HG02642 (cell line): ENCODE measurements around the gene GADD45B.
"Not testable (repeated sequence)": the region's sequence is repeated elsewhere in the genome, so short reads cannot be mapped to it uniquely, and the experiment has no call there.

Experiments used
- ATAC-seq: cut with Tn5 transposase; IDR thresholded peaks from one replicate; pipeline ENCODE4 v1.9.1; 2021; ENCODE audit warnings: mild to moderate bottlenecking; ENCODE audit not compliant: unreplicated experiment, poor library complexity

Gene GADD45B

DNA sequence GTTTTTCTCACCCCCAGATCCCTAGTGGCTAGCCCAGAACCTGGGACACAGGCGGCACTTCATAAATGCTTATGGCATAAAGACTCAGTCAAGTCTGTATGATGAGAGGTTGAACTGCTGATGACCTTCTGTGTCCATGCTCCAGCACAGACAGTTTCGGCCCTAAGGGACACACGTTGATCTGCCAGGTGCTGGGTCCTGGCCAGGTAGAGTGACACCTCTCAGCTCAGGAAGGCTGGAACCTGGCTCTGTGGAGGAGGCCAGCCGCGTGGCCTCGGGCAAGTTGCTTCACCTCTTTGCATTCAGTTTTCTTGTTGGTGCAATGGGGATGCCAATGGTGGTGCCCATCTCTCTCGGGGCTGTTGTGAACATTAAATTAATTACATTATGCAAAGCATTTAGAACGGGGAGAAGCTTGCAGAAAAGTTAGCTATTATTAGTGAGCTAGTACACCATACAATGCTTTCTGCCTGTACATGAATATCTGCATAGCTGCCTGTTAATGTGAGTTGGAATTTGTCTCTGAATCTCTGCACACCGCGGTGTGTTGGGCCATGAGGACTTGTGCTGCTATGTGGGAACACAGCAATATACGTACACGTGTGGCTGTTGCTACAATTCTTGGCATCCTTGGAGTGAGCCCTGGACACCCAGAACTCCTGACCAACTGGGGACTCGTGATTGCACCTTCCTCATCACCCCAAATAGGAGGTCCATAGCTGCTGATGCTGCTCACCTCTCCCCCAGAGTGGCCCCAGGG is 8.4 kb downstream of the GADD45B start:
- ATAC-seq: no peak

DNA sequence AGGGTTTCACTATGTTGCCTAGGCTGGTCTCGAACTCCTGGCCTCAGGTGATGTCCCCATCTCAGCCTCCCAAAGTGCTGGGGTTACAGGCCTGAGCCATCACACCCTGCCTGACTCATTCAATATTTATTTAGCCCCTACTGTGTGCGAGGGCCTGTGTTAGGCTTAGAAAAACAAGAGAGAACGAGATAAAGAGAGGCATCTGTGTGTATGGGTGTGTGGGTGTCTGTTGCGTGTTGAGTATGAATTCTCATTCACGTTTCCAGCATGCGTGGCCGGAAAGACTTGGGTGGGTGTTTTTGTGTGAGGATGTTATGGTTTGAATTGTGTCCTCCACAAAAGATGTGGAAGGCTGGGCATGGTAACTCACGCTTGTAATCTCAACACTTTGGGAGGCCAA is 9.5 kb downstream of the GADD45B start:
- no peak for ATAC-seq

- no peak for ATAC-seq
Observed at GRCh38 chr19:2487090-2487489, 11.2 kb downstream of the GADD45B start.

- no peak for ATAC-seq
Observed at GRCh38 chr19:2487842-2488241, 11.9 kb downstream of the GADD45B start.

- ATAC-seq: no peak
Observed at GRCh38 chr19:2488405-2488941, 12.5 kb downstream of the GADD45B start.

DNA sequence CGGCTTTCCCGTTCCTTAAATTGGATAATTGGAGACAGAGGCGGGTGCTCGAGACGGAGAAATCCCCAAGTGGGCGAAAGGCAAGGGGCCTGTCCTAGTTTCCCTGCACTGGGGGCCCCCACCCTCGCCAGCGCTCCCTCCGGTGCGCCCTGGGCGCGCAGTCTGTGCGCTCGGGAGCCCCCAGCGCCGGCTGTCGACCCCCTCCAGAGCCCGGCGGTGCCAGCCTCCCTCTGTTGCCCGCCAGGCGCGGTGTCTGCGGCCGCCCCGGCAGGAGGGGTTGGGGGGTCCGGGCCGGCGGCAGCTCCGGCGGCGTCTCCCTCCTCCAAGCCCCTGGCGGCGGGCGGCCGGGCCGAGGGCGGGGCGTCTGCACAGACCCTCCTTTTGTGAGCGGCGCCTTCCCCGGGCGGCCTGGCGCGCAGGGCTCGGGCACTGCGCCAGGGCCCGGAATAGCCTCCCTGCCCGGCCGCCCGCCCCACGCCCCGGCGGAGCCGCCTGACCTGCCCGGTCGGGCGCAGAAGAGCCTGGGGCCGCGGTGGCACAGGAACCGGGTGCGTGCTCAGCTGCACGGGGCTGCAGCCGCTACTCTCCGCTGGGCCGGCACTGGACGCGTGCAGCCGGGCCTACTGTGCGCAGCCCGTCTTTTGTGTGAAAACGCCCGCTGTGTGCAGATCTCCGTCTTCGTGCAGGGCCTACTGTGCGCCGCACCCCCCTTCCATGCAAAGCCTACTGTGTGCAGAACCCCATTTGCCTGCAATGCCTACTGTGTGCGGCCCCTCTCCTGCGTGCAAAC is 13.2 kb downstream of the GADD45B start:
- ATAC-seq: no peak

DNA sequence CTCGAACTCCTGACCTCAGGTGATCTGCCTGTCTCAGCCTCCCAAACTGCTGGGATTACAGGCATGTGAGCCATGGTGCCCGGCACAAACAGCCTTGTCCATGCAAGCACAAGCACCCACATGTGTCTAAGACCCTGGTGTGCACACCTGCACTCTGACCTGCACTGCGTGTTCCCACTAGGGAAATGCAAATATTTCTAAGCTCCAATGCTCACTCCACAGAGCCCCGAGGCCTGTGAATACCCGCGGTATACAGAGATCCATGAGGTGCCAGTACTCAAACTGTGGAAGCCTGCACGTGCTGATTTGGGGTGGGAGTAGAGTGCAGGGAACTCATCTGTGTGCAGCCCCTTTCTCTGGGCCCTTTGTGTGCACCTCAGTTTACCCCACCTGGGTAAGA is 14.7 kb downstream of the GADD45B start:
- no peak for ATAC-seq

GRCh38 chr19:2491130-2491801 is 15.3 kb downstream of the GADD45B start:
- no peak for ATAC-seq

DNA sequence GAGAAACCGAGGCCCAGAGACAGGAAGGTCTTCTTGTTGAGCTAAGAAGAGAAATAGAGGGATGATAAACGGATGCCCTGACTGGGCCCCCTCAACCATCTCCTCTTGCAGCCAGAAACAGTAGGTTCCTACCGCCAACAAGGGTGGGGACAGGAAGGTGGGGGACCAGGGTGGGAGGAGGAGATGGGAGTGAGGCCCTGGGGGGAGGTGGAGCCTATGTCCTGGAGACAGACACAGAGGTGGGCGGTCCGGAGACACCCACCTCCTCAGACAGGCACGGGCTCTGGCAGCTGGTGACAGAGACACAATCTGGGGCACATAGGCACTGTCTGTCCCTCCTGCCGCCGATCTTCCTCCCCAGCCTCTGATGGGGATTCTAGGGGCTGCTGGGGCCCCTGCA is 16.9 kb downstream of the GADD45B start:
- ATAC-seq: no peak

DNA sequence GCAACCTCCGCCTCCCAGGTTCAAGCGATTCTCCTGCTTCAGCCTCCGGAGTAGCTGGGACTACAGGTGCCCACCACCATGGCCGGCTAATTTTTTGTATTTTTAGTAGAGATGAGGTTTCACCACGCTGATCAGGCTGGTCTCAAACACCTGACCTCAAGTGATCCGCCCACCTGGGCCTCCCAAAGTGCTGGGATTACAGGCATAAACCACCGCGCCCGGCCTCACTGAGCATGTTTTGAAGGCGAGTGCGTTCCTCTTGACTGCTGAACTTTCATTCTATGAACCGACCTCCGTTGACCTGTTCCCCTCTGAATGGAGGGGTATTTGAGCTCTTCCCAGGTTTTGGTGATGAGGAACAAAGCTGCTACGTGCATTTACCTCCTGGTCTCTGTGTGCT is 17.5 kb downstream of the GADD45B start:
- ATAC-seq: not testable (repeated sequence)

GRCh38 chr19:2494084-2494446 is 18.1 kb downstream of the GADD45B start:
- no peak for ATAC-seq

DNA sequence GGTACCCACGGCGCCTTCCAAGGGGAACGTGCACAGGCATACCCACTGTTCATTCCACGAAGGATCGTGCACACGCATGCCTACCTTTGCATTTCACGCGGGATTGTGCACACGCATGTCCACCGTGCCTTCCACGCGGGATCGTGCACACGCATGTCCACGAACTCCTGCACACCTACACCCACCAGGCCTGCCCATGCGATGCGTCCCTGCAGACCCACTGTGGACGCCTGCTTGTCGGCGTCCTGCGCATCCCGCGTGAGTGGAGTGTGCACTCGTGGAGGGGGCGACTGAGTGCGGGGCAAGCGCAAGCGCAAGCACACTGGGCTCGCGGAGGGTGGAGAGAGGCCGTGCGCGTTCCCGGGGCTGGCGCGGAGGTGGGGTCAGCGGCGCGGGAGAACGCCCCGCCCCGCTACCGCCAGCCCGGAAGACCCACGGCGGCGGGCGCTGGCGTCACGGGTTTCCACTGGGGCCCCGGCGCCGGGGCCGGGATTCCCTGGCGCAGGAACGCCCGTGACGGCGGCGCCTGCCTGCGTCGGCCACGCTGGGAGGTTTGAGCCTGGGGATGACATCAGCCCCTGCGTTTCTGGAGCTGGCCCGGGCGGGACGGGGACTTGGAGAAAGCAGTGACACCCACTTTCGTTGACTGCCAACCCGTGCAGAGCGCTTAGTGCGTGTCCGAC is 18.7 kb downstream of the GADD45B start:
- peak; percentile 40 for ATAC-seq

- ATAC-seq: no peak
Observed at GRCh38 chr19:2495130-2495641, 19.3 kb downstream of the GADD45B start.

GRCh38 chr19:2495651-2496316 is 19.9 kb downstream of the GADD45B start:
- no peak for ATAC-seq

DNA sequence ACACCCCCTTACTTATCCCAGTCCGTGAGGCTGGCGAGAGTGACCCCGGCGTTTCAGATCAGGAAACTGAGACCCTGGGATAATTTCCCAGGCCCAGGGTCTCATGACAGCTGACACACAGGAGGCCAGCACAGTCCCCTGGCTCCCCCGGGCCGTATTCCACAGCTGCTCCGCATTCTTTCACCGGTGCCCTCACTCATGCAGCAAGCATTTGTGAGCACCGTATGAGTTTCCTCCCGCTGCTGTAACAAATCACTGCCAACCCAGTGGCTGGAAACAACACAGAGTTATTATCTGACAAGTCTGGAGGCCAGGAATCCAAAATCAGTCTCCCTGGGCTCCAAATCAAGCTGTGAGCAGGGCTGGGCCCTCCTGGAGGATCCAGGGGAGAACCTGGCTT is 21.3 kb downstream of the GADD45B start:
- ATAC-seq: no peak

- ATAC-seq: no peak
Observed at GRCh38 chr19:2500156-2500555, 24.2 kb downstream of the GADD45B start.

GRCh38 chr19:2500841-2501261 is 24.9 kb downstream of the GADD45B start:
- ATAC-seq: no peak

DNA sequence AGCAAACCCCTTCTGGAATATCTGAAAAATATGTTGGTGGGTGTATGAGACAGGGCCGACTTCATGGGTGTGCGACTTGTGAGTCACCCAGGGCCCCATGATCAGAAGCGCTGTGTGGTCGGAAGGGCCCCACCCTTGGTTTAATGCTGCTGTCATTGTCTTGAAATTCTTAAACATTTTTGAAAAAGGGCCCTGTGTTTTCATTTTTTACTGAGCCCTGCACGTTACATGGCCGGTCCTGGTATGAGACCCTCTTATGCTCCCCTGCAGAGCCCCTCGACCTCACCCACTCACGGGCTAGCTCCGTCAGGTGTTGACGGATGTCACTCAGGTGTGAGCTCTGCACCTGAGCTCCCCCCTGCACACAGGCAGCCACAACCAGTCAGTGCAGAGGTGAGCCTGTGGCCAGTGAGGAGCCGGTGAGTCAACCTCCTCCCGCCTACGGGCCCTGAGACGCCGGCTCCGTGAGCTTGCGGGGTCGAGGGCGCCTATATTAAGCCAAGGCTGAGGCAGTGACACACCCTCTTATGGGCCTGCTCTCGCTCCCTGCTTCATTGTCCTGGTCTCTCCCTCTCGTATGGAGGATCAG is 27.7 kb downstream of the GADD45B start:
- no peak for ATAC-seq

GRCh38 chr19:2506656-2507055 is 30.7 kb downstream of the GADD45B start:
- ATAC-seq: not testable (repeated sequence)
